ENCODE results near the gene RHBDD1. TPM values are rescaled to one million over a fixed set of nuclear protein-coding genes. Genes with fewer than 3 reads are reported as not detected.

Gene RHBDD1
- total and polyA plus RNA-seq, 4 donors: 8.5 to 45.8 (median 16.1) TPM

DNA sequence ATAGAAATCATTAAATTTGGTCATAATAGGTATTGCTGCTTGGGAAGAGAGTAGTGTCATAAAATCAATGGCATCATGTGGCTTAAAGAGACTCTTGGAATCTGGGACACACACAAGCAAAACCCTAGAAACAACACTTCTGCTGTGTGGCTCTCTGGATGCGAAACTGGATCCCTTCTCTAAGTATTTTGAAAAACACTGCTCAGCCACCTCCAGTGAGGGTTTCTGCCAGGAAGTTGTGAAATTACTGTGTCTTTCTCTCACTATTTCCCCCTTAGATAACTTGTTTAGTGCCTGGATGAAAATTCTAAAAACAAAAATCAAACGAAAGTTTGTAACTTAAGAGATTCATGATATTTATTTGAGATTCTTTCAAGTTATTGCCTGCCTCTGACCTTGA is 163.8 kb downstream of the RHBDD1 start:
- Histone ChIP-seq H3K9ac (ENCODE audit: low read depth in 1 of 2, low read length in 2 of 2) (no peak overlapping the region), H3K27ac (ENCODE audit: low read depth in 1 of 2, low read length in 2 of 2) (no peak overlapping the region), H3K4me1 (ENCODE audit: control insufficient read depth in 4 of 4, insufficient read depth in 4 of 4, low read length in 3 of 4) (no peaks in the 10 kb centered on the region), H3K9me3 (ENCODE audit: control insufficient read depth in 4 of 4, low read length in 3 of 4) (no peaks in the 10 kb centered on the region), H3K36me3 (ENCODE audit: control insufficient read depth in 4 of 4, insufficient read depth in 3 of 4, low read depth in 1 of 4, low read length in 3 of 4) (peaks cover 0 to 3% (median 0%) of the 10 kb centered on the region in 4 donors), H3K27me3 (ENCODE audit: control insufficient read depth in 4 of 4, insufficient read depth in 4 of 4, low read length in 3 of 4) (no peaks in the 10 kb centered on the region), H3K4me3 (ENCODE audit: low read depth in 1 of 3, low read length in 3 of 3) (no peak overlapping the region)
- TF ChIP-seq EGR1 (IDR thresholded peaks at IDR 0.05; ENCODE audit: low read depth in 2 of 2) (no peak), GABPA (IDR thresholded peaks at IDR 0.05 in 1 of 2, conservative IDR thresholded peaks at IDR 0.05 in 1 of 2) (no peak), FOXA1 (IDR thresholded peaks at IDR 0.05) (no peak), SP1 (IDR thresholded peaks at IDR 0.05) (no peak), MAX (IDR thresholded peaks at IDR 0.05) (no peak), FOXA2 (IDR thresholded peaks at IDR 0.05) (no peak), HNF4G (IDR thresholded peaks at IDR 0.05) (no peak)
- TF ChIP-seq, protein P1, sequence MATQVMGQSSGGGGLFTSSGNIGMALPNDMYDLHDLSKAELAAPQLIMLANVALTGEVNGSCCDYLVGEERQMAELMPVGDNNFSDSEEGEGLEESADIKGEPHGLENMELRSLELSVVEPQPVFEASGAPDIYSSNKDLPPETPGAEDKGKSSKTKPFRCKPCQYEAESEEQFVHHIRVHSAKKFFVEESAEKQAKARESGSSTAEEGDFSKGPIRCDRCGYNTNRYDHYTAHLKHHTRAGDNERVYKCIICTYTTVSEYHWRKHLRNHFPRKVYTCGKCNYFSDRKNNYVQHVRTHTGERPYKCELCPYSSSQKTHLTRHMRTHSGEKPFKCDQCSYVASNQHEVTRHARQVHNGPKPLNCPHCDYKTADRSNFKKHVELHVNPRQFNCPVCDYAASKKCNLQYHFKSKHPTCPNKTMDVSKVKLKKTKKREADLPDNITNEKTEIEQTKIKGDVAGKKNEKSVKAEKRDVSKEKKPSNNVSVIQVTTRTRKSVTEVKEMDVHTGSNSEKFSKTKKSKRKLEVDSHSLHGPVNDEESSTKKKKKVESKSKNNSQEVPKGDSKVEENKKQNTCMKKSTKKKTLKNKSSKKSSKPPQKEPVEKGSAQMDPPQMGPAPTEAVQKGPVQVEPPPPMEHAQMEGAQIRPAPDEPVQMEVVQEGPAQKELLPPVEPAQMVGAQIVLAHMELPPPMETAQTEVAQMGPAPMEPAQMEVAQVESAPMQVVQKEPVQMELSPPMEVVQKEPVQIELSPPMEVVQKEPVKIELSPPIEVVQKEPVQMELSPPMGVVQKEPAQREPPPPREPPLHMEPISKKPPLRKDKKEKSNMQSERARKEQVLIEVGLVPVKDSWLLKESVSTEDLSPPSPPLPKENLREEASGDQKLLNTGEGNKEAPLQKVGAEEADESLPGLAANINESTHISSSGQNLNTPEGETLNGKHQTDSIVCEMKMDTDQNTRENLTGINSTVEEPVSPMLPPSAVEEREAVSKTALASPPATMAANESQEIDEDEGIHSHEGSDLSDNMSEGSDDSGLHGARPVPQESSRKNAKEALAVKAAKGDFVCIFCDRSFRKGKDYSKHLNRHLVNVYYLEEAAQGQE (IDR thresholded peaks at IDR 0.05): no peak
- TF ChIP-seq, protein P2, sequence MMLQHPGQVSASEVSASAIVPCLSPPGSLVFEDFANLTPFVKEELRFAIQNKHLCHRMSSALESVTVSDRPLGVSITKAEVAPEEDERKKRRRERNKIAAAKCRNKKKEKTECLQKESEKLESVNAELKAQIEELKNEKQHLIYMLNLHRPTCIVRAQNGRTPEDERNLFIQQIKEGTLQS (IDR thresholded peaks at IDR 0.05): no peak
- TF ChIP-seq, protein P3, sequence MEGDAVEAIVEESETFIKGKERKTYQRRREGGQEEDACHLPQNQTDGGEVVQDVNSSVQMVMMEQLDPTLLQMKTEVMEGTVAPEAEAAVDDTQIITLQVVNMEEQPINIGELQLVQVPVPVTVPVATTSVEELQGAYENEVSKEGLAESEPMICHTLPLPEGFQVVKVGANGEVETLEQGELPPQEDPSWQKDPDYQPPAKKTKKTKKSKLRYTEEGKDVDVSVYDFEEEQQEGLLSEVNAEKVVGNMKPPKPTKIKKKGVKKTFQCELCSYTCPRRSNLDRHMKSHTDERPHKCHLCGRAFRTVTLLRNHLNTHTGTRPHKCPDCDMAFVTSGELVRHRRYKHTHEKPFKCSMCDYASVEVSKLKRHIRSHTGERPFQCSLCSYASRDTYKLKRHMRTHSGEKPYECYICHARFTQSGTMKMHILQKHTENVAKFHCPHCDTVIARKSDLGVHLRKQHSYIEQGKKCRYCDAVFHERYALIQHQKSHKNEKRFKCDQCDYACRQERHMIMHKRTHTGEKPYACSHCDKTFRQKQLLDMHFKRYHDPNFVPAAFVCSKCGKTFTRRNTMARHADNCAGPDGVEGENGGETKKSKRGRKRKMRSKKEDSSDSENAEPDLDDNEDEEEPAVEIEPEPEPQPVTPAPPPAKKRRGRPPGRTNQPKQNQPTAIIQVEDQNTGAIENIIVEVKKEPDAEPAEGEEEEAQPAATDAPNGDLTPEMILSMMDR (IDR thresholded peaks at IDR 0.05; ENCODE audit: low read depth, low read length, missing input control): no peak
- WGBS: 84% methylated on average over 2 of the region's 2 CpGs
- no peak for DNase-seq (ENCODE audit: low spot score)

GRCh38 chr2:227000123-227000522 is 164.3 kb downstream of the RHBDD1 start:
- Histone ChIP-seq H3K27ac (ENCODE audit: low read depth in 1 of 2, low read length in 2 of 2) (no peak overlapping the region), H3K4me1 (ENCODE audit: control insufficient read depth in 4 of 4, insufficient read depth in 4 of 4, low read length in 3 of 4) (no peaks in the 10 kb centered on the region), H3K27me3 (ENCODE audit: control insufficient read depth in 4 of 4, insufficient read depth in 4 of 4, low read length in 3 of 4) (no peaks in the 10 kb centered on the region), H3K9me3 (ENCODE audit: control insufficient read depth in 4 of 4, low read length in 3 of 4) (no peaks in the 10 kb centered on the region), H3K36me3 (ENCODE audit: control insufficient read depth in 4 of 4, insufficient read depth in 3 of 4, low read depth in 1 of 4, low read length in 3 of 4) (peaks cover 0 to 3% (median 0%) of the 10 kb centered on the region in 4 donors), H3K4me3 (ENCODE audit: low read depth in 1 of 3, low read length in 3 of 3) (no peak overlapping the region), H3K9ac (ENCODE audit: low read depth in 1 of 2, low read length in 2 of 2) (no peak overlapping the region)
- no peak for DNase-seq (ENCODE audit: low spot score)
- no peak for TF ChIP-seq EGR1 (IDR thresholded peaks at IDR 0.05; ENCODE audit: low read depth in 2 of 2)
- 92% methylated on average over 2 of the region's 2 CpGs for WGBS

GRCh38 chr2:227004482-227004881 is 168.6 kb downstream of the RHBDD1 start:
- Histone ChIP-seq H3K4me3 (ENCODE audit: low read depth in 1 of 3, low read length in 3 of 3) (no peak overlapping the region), H3K4me1 (ENCODE audit: control insufficient read depth in 4 of 4, insufficient read depth in 4 of 4, low read length in 3 of 4) (no peaks in the 10 kb centered on the region), H3K27ac (ENCODE audit: low read depth in 1 of 2, low read length in 2 of 2) (no peak overlapping the region), H3K9ac (ENCODE audit: low read depth in 1 of 2, low read length in 2 of 2) (no peak overlapping the region), H3K27me3 (ENCODE audit: control insufficient read depth in 4 of 4, insufficient read depth in 4 of 4, low read length in 3 of 4) (no peaks in the 10 kb centered on the region), H3K36me3 (ENCODE audit: control insufficient read depth in 4 of 4, insufficient read depth in 3 of 4, low read depth in 1 of 4, low read length in 3 of 4) (no peaks in the 10 kb centered on the region), H3K9me3 (ENCODE audit: control insufficient read depth in 4 of 4, low read length in 3 of 4) (no peaks in the 10 kb centered on the region)
- no peak for DNase-seq (ENCODE audit: low spot score)
- 91% methylated on average over 6 of the region's 6 CpGs for WGBS
- TF ChIP-seq YY1 (IDR thresholded peaks at IDR 0.05) (no peak), ZBTB33 (IDR thresholded peaks at IDR 0.05) (no peak), HNF4G (IDR thresholded peaks at IDR 0.05) (no peak), HNF4A (conservative IDR thresholded peaks at IDR 0.05) (no peak)
- TF ChIP-seq, protein P3 (IDR thresholded peaks at IDR 0.05; ENCODE audit: low read depth, low read length, missing input control): no peak

Measured in liver (tissue), 9 donors.